ENCODE measurements around the gene METAP1. TPM values are rescaled to one million over a fixed set of nuclear protein-coding genes. Genes with fewer than 3 reads are reported as not detected.

The METAP1 gene
- total and polyA plus RNA-seq, 3 donors from 2014 or later, result 80.5 to 117 (median 107) TPM

GRCh38 chr4:98955229-98955628 is 40.3 kb upstream of the METAP1 start:
- TF ChIP-seq POLR2A (IDR thresholded peaks at IDR 0.05) (no peak), CTCF (IDR thresholded peaks at IDR 0.05) (no peak)
- intact Hi-C loops (cut with DNase I; ENCODE audit: low total_unique reads), result no loop called here
- H3K27ac ChIP-seq, result no peak overlapping the region
- 77 to 92% methylated on average over 6 of the region's 6 CpGs for WGBS, 2 donors
- no peak overlapping the region for H3K4me3 ChIP-seq
- DNase-seq, result no peak
- no peaks in the 10 kb centered on the region for H3K36me3 ChIP-seq (ENCODE audit: low read depth, missing control alignments)
- H3K27me3 ChIP-seq, result no peaks in the 10 kb centered on the region
- H3K4me1 ChIP-seq, result no peaks in the 10 kb centered on the region
- no peaks in the 10 kb centered on the region for H3K9me3 ChIP-seq

GRCh38 chr4:98958065-98958464 is 37.5 kb upstream of the METAP1 start:
- intact Hi-C loops (cut with DNase I; ENCODE audit: low total_unique reads), result no loop called here
- Histone ChIP-seq H3K36me3 (ENCODE audit: low read depth, missing control alignments) (no peaks in the 10 kb centered on the region), H3K9me3 (no peaks in the 10 kb centered on the region), H3K27ac (no peak overlapping the region), H3K4me3 (no peak overlapping the region), H3K27me3 (no peaks in the 10 kb centered on the region), H3K4me1 (no peaks in the 10 kb centered on the region)
- WGBS, 2 donors, result 93 to 96% methylated on average over 2 of the region's 2 CpGs
- no peak for TF ChIP-seq CTCF (IDR thresholded peaks at IDR 0.05)
- TF ChIP-seq POLR2A (IDR thresholded peaks at IDR 0.05), result no peak
- no peak for DNase-seq

- DNase-seq, result no peak
- no peak overlapping the region for H3K4me3 ChIP-seq
- H3K27me3 ChIP-seq, result no peaks in the 10 kb centered on the region
- H3K4me1 ChIP-seq, result no peaks in the 10 kb centered on the region
- TF ChIP-seq CTCF (IDR thresholded peaks at IDR 0.05) (no peak), POLR2A (IDR thresholded peaks at IDR 0.05) (no peak)
- no peaks in the 10 kb centered on the region for H3K9me3 ChIP-seq
- intact Hi-C loops (cut with DNase I; ENCODE audit: low total_unique reads), result no loop called here
- WGBS, 2 donors, result 93% methylated on average over 2 of the region's 2 CpGs
- no peaks in the 10 kb centered on the region for H3K36me3 ChIP-seq (ENCODE audit: low read depth, missing control alignments)
- no peak overlapping the region for H3K27ac ChIP-seq
These were observed 36.1 kb upstream of the METAP1 start for GRCh38 chr4:98959411-98959810.

- Histone ChIP-seq H3K4me1 (no peaks in the 10 kb centered on the region), H3K27ac (no peak overlapping the region), H3K36me3 (ENCODE audit: low read depth, missing control alignments) (no peaks in the 10 kb centered on the region), H3K4me3 (no peak overlapping the region), H3K27me3 (no peaks in the 10 kb centered on the region), H3K9me3 (no peaks in the 10 kb centered on the region)
- WGBS, 2 donors, result 80 to 96% methylated on average over 2 of the region's 2 CpGs
- no peak for DNase-seq
- TF ChIP-seq CTCF (IDR thresholded peaks at IDR 0.05), result no peak
- TF ChIP-seq POLR2A (IDR thresholded peaks at IDR 0.05), result no peak
- intact Hi-C loops (cut with DNase I; ENCODE audit: low total_unique reads), result no loop called here
These were observed 33.8 kb upstream of the METAP1 start for GRCh38 chr4:98961770-98962169.

- Histone ChIP-seq H3K36me3 (ENCODE audit: low read depth, missing control alignments) (no peaks in the 10 kb centered on the region), H3K9me3 (no peaks in the 10 kb centered on the region), H3K4me3 (no peak overlapping the region), H3K27me3 (no peaks in the 10 kb centered on the region), H3K27ac (no peak overlapping the region), H3K4me1 (no peaks in the 10 kb centered on the region)
- DNase-seq, result no peak
- intact Hi-C loops (cut with DNase I; ENCODE audit: low total_unique reads), result no loop called here
- TF ChIP-seq CTCF (IDR thresholded peaks at IDR 0.05), result no peak
- TF ChIP-seq POLR2A (IDR thresholded peaks at IDR 0.05), result no peak
- WGBS, 2 donors, result 58 to 77% methylated on average over 5 of the region's 5 CpGs
These were observed 31.7 kb upstream of the METAP1 start for GRCh38 chr4:98963538-98964433.
